Right lobe of liver (tissue), 6 donors: ENCODE measurements around the gene RAB3A. TPM values are rescaled to one million over a fixed set of nuclear protein-coding genes. Genes with fewer than 3 reads are reported as not detected.

ENCODE experiments used
- ATAC-seq, 4 donors: fragments of 200-7000 bp; cut with Tn5 transposase; one replicate each; pipeline ENCODE4 v1.9.1; 2020; ENCODE audit warnings: mild to moderate bottlenecking in 4 of 4, moderate library complexity in 4 of 4
- DNase-seq, 3 donors: peaks; one replicate each; pipeline ENCODE4 v3.0.0-alpha.2; 2020
- H3K27ac ChIP-seq, 3 donors: fragments of 200-600 bp; one replicate each; pipeline ENCODE4 v1.8.0; 2022
- H3K27me3 ChIP-seq, 2 donors: fragments of 200-600 bp; one replicate each; pipeline ENCODE4 v1.8.0; 2022
- H3K36me3 ChIP-seq, 4 donors: fragments of 200-600 bp; sonication (generic) in 1 of 4; one replicate each; pipeline versions ENCODE4 v1.5.1 to v1.8.0; 2017 to 2022; ENCODE audit warnings: control low read depth in 1 of 4
- H3K4me1 ChIP-seq, 4 donors: fragments of 200-600 bp; sonication (generic) in 1 of 4; one replicate each; pipeline versions ENCODE4 v1.5.1 to v1.8.0; 2017 to 2022; ENCODE audit warnings: control low read depth in 1 of 4
- H3K4me3 ChIP-seq, 3 donors: fragments of 200-600 bp; one replicate each; pipeline ENCODE4 v1.8.0; 2022
- H3K9me3 ChIP-seq, 4 donors: fragments of 200-600 bp; sonication (generic) in 1 of 4; one replicate each; pipeline versions ENCODE4 v1.5.1 to v1.8.0; 2017 to 2022; ENCODE audit warnings: control low read depth in 1 of 4
- CTCF ChIP-seq, 4 donors: fragments of 200-600 bp in 3 of 4; fragments of 450-650 bp in 1 of 4; IDR thresholded peaks; one replicate each; pipeline versions ENCODE4 v1.5.1 to v1.8.0; 2016 to 2022; ENCODE audit warnings: antibody characterized with exemption in 4 of 4, mild to moderate bottlenecking in 2 of 4
- POLR2A ChIP-seq: fragments of 450-650 bp; IDR thresholded peaks from one replicate; pipeline ENCODE4 v1.6.1; 2017; ENCODE audit warnings: antibody characterized with exemption, mild to moderate bottlenecking
- WGBS: methylation state at CpG from one replicate; pipeline ENCODE4 v1.1.6; 2018; ENCODE audit warnings: low coverage, low lambda C conversion rate; ENCODE audit not compliant: insufficient coverage; ENCODE audit errors: missing lambda C conversion rate; 5-methylcytosine and 5-hydroxymethylcytosine counted together
- intact Hi-C, 2 donors: fragments of 100-400 bp; cut with DNase I; formaldehyde crosslinking; loops; one replicate each; pipeline versions ENCODE4 v1.11.2 to v1.14.1; 2022
- total RNA-seq, 6 experiments: library from RNA; depleted of rRNA in 2 of 6; stranded (reverse); fragments of >200 nt in 2 of 6; fragmentation: NEBNext Ultra II Directional in 3 of 6; extraction: Animal tissue kit (Norgen Biotek cat#: 25700) in 3 of 6; gene quantifications; one replicate each; pipeline versions ENCODE4 v1.1.0 to v1.2.4, GENCODE V29; 2016 to 2023
- donor health status: DM: no; HTN: yes; CAD: no.
- donor health status: DM: no; HTN: no; CAD: no.
- donor health status: DM: no; HTN: no; CAD: no.
- donor health status: DM: no; HTN: yes; CAD: no.
- donor health status: DM: no; HTN: yes; CAD: no.

Gene RAB3A
- total RNA-seq, 6 experiments from 2014 or later, result 0.81 to 2.6 (median 1.4) TPM

DNA sequence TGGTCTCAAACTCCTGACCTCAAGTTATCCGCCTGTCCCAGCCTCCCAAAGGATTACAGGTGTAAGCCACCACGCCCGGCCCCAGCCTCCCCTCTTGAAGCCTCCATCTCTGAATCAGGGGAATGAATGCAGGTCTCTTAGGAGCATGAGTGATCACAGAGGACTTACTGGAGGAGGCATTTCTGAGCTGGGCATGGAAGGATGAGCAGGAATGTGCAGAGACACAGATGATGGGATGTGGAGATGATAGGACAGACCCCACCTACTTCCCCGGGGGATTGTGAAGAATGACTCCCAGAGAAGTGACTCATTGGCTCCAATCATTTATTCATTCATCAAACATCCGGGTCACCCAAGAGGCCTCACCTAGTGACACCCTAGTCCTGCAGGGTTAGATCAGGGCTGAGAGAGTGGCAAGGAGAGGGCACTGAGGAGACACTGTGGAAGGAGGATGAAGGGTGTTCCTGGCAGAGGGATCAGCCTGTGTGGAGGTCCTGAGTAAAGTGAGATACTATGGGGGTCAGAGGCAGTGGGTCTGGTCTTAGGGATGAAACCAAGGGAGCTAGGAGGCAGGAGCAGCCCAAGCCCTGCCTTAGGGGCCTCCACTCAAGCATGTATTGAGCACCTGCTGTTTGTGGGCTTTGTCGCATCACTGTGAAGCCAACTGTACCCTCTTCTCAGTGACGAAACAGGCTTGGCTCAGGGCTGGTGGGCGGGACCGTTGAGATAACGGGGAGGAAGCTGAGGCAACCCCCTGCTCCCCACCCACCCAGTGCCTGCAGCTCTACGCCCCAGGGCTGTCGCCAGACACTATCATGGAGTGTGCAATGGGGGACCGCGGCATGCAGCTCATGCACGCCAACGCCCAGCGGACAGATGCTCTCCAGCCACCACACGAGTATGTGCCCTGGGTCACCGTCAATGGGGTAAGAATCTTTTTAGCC, 27.2 kb downstream of the RAB3A start:
- ATAC-seq, result no peak
- Histone ChIP-seq H3K27ac (no peak overlapping the region), H3K4me3 (no peak overlapping the region)

DNA sequence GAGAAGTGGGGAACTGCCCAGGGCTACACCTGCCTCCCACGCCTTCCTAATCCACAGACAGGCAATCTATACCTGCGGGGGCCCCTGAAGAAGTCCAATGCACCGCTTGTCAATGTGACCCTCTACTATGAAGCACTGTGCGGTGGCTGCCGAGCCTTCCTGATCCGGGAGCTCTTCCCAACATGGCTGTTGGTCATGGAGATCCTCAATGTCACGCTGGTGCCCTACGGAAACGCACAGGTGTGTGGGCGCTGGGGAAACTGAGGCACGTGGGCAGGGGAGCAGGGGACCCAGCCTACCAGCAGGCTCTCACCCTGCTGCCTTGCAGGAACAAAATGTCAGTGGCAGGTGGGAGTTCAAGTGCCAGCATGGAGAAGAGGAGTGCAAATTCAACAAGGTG, 28.9 kb downstream of the RAB3A start:
- no peak for DNase-seq
- Histone ChIP-seq H3K36me3 (no peaks in the 10 kb centered on the region), H3K4me3 (peak overlapping the region; percentile 59 to 75 (median 72)), H3K27ac (peak overlapping the region in 2 of 3 donors; percentile 70 to 82), H3K4me1 (peaks cover 0 to 13% (median 2%) of the 10 kb centered on the region in 4 donors), H3K27me3 (no peaks in the 10 kb centered on the region), H3K9me3 (no peaks in the 10 kb centered on the region)
- no peak for ATAC-seq
- 79% methylated on average over 4 of the region's 11 CpGs for WGBS
- intact Hi-C loops, result no loop called here
- TF ChIP-seq CTCF (IDR thresholded peaks at IDR 0.05) (no peak), POLR2A (no peak)

More for the DNA sequence above, 27.2 kb downstream of the RAB3A start:
- no peaks in the 10 kb centered on the region for H3K9me3 ChIP-seq
- no peak for DNase-seq
- WGBS, result 82% methylated on average over 6 of the region's 19 CpGs
- H3K36me3 ChIP-seq, result no peaks in the 10 kb centered on the region
- no peak for TF ChIP-seq CTCF (IDR thresholded peaks at IDR 0.05)
- TF ChIP-seq POLR2A, result no peak
- no peaks in the 10 kb centered on the region for H3K27me3 ChIP-seq
- H3K4me1 ChIP-seq, result peaks cover 0 to 13% (median 2%) of the 10 kb centered on the region in 4 donors
- intact Hi-C loops, result no loop called here

GRCh38 chr19:18173572-18174288, 30.1 kb downstream of the RAB3A start, which contains the start of gene IFI30:
IFI30 (plus strand) TSS chr19:18173813; CDS start chr19:18173842, 29 bp downstream.
- H3K4me1 ChIP-seq, result peaks cover 0 to 13% (median 2%) of the 10 kb centered on the region in 4 donors
- peak; percentile 89 to 94 (median 92) for DNase-seq
- intact Hi-C loops, result no loop called here
- TF ChIP-seq POLR2A, result peak; percentile 93
- no peak for TF ChIP-seq CTCF (IDR thresholded peaks at IDR 0.05)
- H3K36me3 ChIP-seq, result peaks cover 0 to 10% (median 1%) of the 10 kb centered on the region in 4 donors
- H3K27me3 ChIP-seq, result no peaks in the 10 kb centered on the region
- peak within 1 kb of the TSS; percentile 48 to 82 (median 70) for H3K27ac ChIP-seq
- no peaks in the 10 kb centered on the region for H3K9me3 ChIP-seq
- WGBS, result 0% methylated on average over 2 of the region's 47 CpGs
- peak; percentile 82 to 88 (median 88) for ATAC-seq
- peak within 1 kb of the TSS; percentile 59 to 75 (median 72) for H3K4me3 ChIP-seq

- TF ChIP-seq POLR2A (no peak), CTCF (IDR thresholded peaks at IDR 0.05) (no peak)
- no peaks in the 10 kb centered on the region for H3K27me3 ChIP-seq
- H3K4me3 ChIP-seq, result peak overlapping the region in 2 of 3 donors; percentile 72 to 75
- H3K36me3 ChIP-seq, result peaks cover 0 to 15% (median 2%) of the 10 kb centered on the region in 4 donors
- intact Hi-C loops, result no loop called here
- WGBS, result 49% methylated on average over 9 of the region's 18 CpGs
- peak overlapping the region; percentile 48 to 82 (median 70) for H3K27ac ChIP-seq
- peaks cover 0 to 13% (median 2%) of the 10 kb centered on the region in 4 donors for H3K4me1 ChIP-seq
- ATAC-seq, result peak; percentile 8 to 24 (median 14)
- peak in 2 of 3 donors; percentile 74 to 80 for DNase-seq
- H3K9me3 ChIP-seq, result no peaks in the 10 kb centered on the region
Measured at GRCh38 chr19:18173054-18173571, 30.7 kb downstream of the RAB3A start.
